ENCODE measurements around the gene TCF7L1. TPM values are rescaled to one million over a fixed set of nuclear protein-coding genes. Genes with fewer than 3 reads are reported as not detected.

The TCF7L1 gene
- total RNA-seq, 4 donors from 2014 or later = 1.1 to 3.9 (median 2.8) TPM

GRCh38 chr2:85156619-85157018, 23.4 kb downstream of the TCF7L1 start:
- no peak for DNase-seq
- H3K27ac ChIP-seq = no peak overlapping the region
- H3K4me1 ChIP-seq = peaks cover 20 to 35% of the 10 kb centered on the region in 2 donors
- ATAC-seq = no peak
- intact Hi-C loops (cut with DNase I; ENCODE audit: low total_unique reads) = no loop called here
- in situ Hi-C loops (cut with MboI; ENCODE audit: low sequenced_read_pairs in 4 of 4) = no loop called here
- no peaks in the 10 kb centered on the region for H3K9me3 ChIP-seq
- no peak overlapping the region for H3K4me3 ChIP-seq
- no peak for TF ChIP-seq POLR2A (IDR thresholded peaks at IDR 0.05)
- TF ChIP-seq, protein P1, sequence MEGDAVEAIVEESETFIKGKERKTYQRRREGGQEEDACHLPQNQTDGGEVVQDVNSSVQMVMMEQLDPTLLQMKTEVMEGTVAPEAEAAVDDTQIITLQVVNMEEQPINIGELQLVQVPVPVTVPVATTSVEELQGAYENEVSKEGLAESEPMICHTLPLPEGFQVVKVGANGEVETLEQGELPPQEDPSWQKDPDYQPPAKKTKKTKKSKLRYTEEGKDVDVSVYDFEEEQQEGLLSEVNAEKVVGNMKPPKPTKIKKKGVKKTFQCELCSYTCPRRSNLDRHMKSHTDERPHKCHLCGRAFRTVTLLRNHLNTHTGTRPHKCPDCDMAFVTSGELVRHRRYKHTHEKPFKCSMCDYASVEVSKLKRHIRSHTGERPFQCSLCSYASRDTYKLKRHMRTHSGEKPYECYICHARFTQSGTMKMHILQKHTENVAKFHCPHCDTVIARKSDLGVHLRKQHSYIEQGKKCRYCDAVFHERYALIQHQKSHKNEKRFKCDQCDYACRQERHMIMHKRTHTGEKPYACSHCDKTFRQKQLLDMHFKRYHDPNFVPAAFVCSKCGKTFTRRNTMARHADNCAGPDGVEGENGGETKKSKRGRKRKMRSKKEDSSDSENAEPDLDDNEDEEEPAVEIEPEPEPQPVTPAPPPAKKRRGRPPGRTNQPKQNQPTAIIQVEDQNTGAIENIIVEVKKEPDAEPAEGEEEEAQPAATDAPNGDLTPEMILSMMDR (IDR thresholded peaks at IDR 0.05 in 4 of 5, conservative IDR thresholded peaks at IDR 0.05 in 1 of 5) = no peak
- H3K27me3 ChIP-seq = no peaks in the 10 kb centered on the region
- no peaks in the 10 kb centered on the region for H3K36me3 ChIP-seq

DNA sequence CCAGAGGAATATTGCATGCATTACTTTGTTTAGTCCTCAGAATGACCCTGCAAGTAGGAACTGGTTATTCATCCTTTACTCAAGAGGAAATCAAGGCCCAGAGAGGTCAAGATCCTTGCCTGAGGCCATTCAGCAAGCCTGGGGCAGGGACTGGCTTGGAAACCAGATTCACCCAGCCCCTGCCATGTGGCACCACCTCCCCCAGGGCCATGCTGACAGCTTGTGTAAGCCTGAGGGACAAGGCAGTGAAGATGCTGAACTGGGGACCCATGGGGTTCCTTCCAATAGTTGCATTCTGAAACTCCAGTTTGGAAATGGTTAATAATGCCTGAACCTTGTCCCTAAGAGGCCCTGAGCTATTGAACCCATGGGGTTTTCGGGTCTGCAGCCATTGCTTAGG, 24.2 kb downstream of the TCF7L1 start:
- H3K36me3 ChIP-seq = no peaks in the 10 kb centered on the region
- intact Hi-C loops (cut with DNase I; ENCODE audit: low total_unique reads) = no loop called here
- ATAC-seq = no peak
- in situ Hi-C loops (cut with MboI; ENCODE audit: low sequenced_read_pairs in 4 of 4) = no loop called here
- no peak overlapping the region for H3K27ac ChIP-seq
- H3K4me3 ChIP-seq = no peak overlapping the region
- no peak for TF ChIP-seq POLR2A (IDR thresholded peaks at IDR 0.05)
- TF ChIP-seq, protein P1 (IDR thresholded peaks at IDR 0.05 in 4 of 5, conservative IDR thresholded peaks at IDR 0.05 in 1 of 5) = no peak
- DNase-seq = no peak
- peaks cover 28 to 39% of the 10 kb centered on the region in 2 donors for H3K4me1 ChIP-seq
- H3K9me3 ChIP-seq = no peaks in the 10 kb centered on the region
- no peaks in the 10 kb centered on the region for H3K27me3 ChIP-seq

GRCh38 chr2:85158559-85159273, 25.5 kb downstream of the TCF7L1 start:
- intact Hi-C loops (cut with DNase I; ENCODE audit: low total_unique reads) = no loop called here

DNA sequence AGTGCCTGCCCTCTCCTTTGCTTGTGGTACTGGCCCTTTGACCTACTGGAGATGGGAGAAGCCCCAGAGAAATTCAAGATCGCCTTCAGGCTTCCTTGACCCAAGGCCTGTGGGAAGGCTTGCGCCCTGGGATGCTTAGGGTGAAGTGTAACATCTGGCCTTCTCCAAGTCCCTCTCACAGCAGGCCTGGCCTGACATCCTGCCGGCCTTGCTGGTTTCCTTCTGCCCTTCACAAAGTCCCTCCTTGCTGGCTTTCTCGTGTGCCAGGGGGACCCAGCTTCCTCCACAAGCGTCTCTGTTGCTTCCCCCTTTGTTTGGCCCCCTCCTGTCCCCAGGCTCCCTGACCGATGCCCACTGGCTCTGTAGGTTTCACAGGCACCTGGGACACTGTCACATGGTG, 26.4 kb downstream of the TCF7L1 start:
- in situ Hi-C loops (cut with MboI; ENCODE audit: low sequenced_read_pairs in 4 of 4) (no loop called here), intact Hi-C loops (cut with DNase I; ENCODE audit: low total_unique reads) (no loop called here)
- DNase-seq (no peak), ATAC-seq (no peak)
- Histone ChIP-seq H3K9me3 (no peaks in the 10 kb centered on the region), H3K27ac (no peak overlapping the region), H3K27me3 (no peaks in the 10 kb centered on the region), H3K4me1 (peaks cover 47 to 50% of the 10 kb centered on the region in 2 donors), H3K4me3 (no peak overlapping the region), H3K36me3 (no peaks in the 10 kb centered on the region)
- TF ChIP-seq POLR2A (IDR thresholded peaks at IDR 0.05) = no peak
- TF ChIP-seq, protein P1 (IDR thresholded peaks at IDR 0.05 in 4 of 5, conservative IDR thresholded peaks at IDR 0.05 in 1 of 5) = no peak

More at GRCh38 chr2:85158559-85159273, 25.5 kb downstream of the TCF7L1 start:
- no peak for ATAC-seq
- in situ Hi-C loops (cut with MboI; ENCODE audit: low sequenced_read_pairs in 4 of 4) = no loop called here
- Histone ChIP-seq H3K4me3 (no peak overlapping the region), H3K27me3 (no peaks in the 10 kb centered on the region), H3K27ac (no peak overlapping the region), H3K9me3 (no peaks in the 10 kb centered on the region), H3K36me3 (no peaks in the 10 kb centered on the region), H3K4me1 (peaks cover 38 to 48% of the 10 kb centered on the region in 2 donors)
- no peak for TF ChIP-seq POLR2A (IDR thresholded peaks at IDR 0.05)
- TF ChIP-seq, protein P1 (IDR thresholded peaks at IDR 0.05 in 4 of 5, conservative IDR thresholded peaks at IDR 0.05 in 1 of 5) = no peak
- no peak for DNase-seq
